OCI-LY7 (cell line): Measurements from ENCODE around the gene KLHL6. TPM values are rescaled to one million over a fixed set of nuclear protein-coding genes. Genes with fewer than 3 reads are reported as not detected.

Experiments
- BruUV-seq: library from RNA; stranded (reverse); fragments of 400-500 nt; replicated peaks from 2 replicates; lab custom pipeline; 2021; lab: Mats Ljungman, UMichigan
- CTCF ChIA-PET: fragments of 300-600 bp; sonication (Branson Sonifier 250); formaldehyde crosslinking; loops from one replicate; lab custom pipeline; 2022; ENCODE audit warnings: antibody characterized with exemption; ENCODE audit not compliant: unreplicated experiment; lab: Charles Lee
- POLR2A ChIA-PET: fragments of 300-600 bp; sonication (Branson Sonifier 250); formaldehyde crosslinking; loops from one replicate; lab custom pipeline; 2022; ENCODE audit warnings: antibody characterized with exemption; lab: Charles Lee
- DNase-seq: peaks from one replicate; pipeline ENCODE4 v3.0.0-alpha.2; 2015; ENCODE audit warnings: low spot score
- H2AFZ ChIP-seq: fragments of 200-600 bp; sonication (generic), shearing (Covaris generic); 2 replicates; pipeline ENCODE4 v1.6.1; 2014; ENCODE audit warnings: mild to moderate bottlenecking, antibody characterized with exemption, low read length, moderate library complexity
- H3K27ac ChIP-seq: fragments of 200-600 bp; sonication (generic); 2 replicates; pipeline ENCODE4 v1.5.1; 2014; ENCODE audit warnings: mixed run types, low read depth, mild to moderate bottlenecking, moderate library complexity, low read length, inconsistent platforms; ENCODE audit not compliant: poor library complexity, severe bottlenecking
- H3K36me3 ChIP-seq: fragments of 200-600 bp; sonication (generic); 2 replicates; pipeline ENCODE4 v1.6.1; 2014; ENCODE audit warnings: mild to moderate bottlenecking, antibody characterized with exemption, low read length, moderate library complexity, mixed read lengths; ENCODE audit not compliant: insufficient read depth
- H3K4me1 ChIP-seq: fragments of 200-600 bp; sonication (generic); 2 replicates; pipeline ENCODE4 v1.5.1; 2014; ENCODE audit warnings: mild to moderate bottlenecking, low read length; ENCODE audit not compliant: insufficient read depth, poor library complexity, severe bottlenecking
- H3K4me2 ChIP-seq: fragments of 200-600 bp; sonication (generic); 2 replicates; pipeline ENCODE4 v1.6.1; 2014; ENCODE audit warnings: mild to moderate bottlenecking, low read length
- H3K4me3 ChIP-seq: fragments of 200-600 bp; sonication (generic); 2 replicates; pipeline ENCODE4 v1.5.1; 2014; ENCODE audit warnings: mild to moderate bottlenecking, low read depth, low read length; ENCODE audit not compliant: poor library complexity, severe bottlenecking
- H3K79me2 ChIP-seq: fragments of 200-600 bp; sonication (generic); 2 replicates; pipeline ENCODE4 v1.6.1; 2016; ENCODE audit warnings: low read depth, mild to moderate bottlenecking, low read length, moderate library complexity, mixed read lengths; ENCODE audit not compliant: insufficient read depth
- H3K9me2 ChIP-seq: fragments of 200-600 bp; sonication (generic); 2 replicates; pipeline ENCODE4 v1.6.1; 2016; ENCODE audit warnings: mild to moderate bottlenecking, low read length, mixed read lengths; ENCODE audit not compliant: insufficient read depth
- H3K9me3 ChIP-seq: fragments of 200-600 bp; sonication (generic); 2 replicates; pipeline ENCODE4 v1.6.1; 2014; ENCODE audit warnings: mild to moderate bottlenecking, mixed run types, low read length, mixed read lengths
- H4K20me1 ChIP-seq: fragments of 200-600 bp; sonication (generic); 2 replicates; pipeline ENCODE4 v1.6.1; 2014; ENCODE audit warnings: mild to moderate bottlenecking, antibody characterized with exemption, low read length, moderate library complexity, mixed read lengths; ENCODE audit not compliant: insufficient read depth
- CTCF ChIP-seq: fragments of 200-600 bp; sonication (generic); conservative IDR thresholded peaks from 2 replicates; pipeline ENCODE4 v1.5.1; 2014; ENCODE audit warnings: mild to moderate bottlenecking, antibody characterized with exemption, low read length, moderate library complexity, mixed read lengths
- EZH2phosphoT487 ChIP-seq: fragments of 200-600 bp; sonication (generic); IDR thresholded peaks from 2 replicates; pipeline ENCODE4 v1.6.1; 2018; ENCODE audit warnings: low read depth, borderline replicate concordance, mild to moderate bottlenecking, mixed run types, antibody characterized with exemption, low read length, moderate library complexity, mixed read lengths
- intact Hi-C: fragments of 100-400 bp; cut with micrococcal nuclease; formaldehyde crosslinking; loops from one replicate; pipeline ENCODE4 v1.10.0; 2022; ENCODE audit not compliant: unreplicated experiment
- total RNA-seq, 2 experiments: library from RNA; depleted of rRNA in 1 of 2; stranded (reverse); fragments of >200 nt in 1 of 2; shearing (Covaris generic) in 1 of 2; gene quantifications; 2 replicates each; pipeline ENCODE4 v1.2.3, GENCODE V29; 2014 to 2022

KLHL6 gene
- total RNA-seq, 2 experiments from 2014 or later, result 143 to 169 TPM

GRCh38 chr3:183497313-183497712 is 58.2 kb downstream of the KLHL6 start:
- no peaks in the 10 kb centered on the region for H3K9me2 ChIP-seq
- ChIA-PET CTCF (no interaction called here), POLR2A (interaction anchor here (1.6 kb wide), 1 partner anchor 9 kb away, joined by 6 read pairs; no protein-coding TSS in a partner anchor)
- H3K4me2 ChIP-seq, result no peak overlapping the region
- H3K36me3 ChIP-seq, result peaks cover 100% of the 10 kb centered on the region
- H3K9me3 ChIP-seq, result no peaks in the 10 kb centered on the region
- no peaks in the 10 kb centered on the region for H3K4me1 ChIP-seq
- no peak overlapping the region for H2AFZ ChIP-seq
- peaks cover 37% of the 10 kb centered on the region for H3K79me2 ChIP-seq
- H4K20me1 ChIP-seq, result no peaks in the 10 kb centered on the region
- DNase-seq, result no peak
- H3K27ac ChIP-seq, result no peak overlapping the region
- BruUV-seq, result no TSS peak
- intact Hi-C loops, result no loop called here
- TF ChIP-seq EZH2phosphoT487 (no peak), CTCF (no peak)
- no peak overlapping the region for H3K4me3 ChIP-seq

GRCh38 chr3:183496311-183496710 is 59.2 kb downstream of the KLHL6 start:
- H3K27ac ChIP-seq, result no peak overlapping the region
- intact Hi-C loops, result no loop called here
- H3K4me2 ChIP-seq, result no peak overlapping the region
- DNase-seq, result no peak
- no peaks in the 10 kb centered on the region for H3K4me1 ChIP-seq
- peaks cover 100% of the 10 kb centered on the region for H3K36me3 ChIP-seq
- H3K4me3 ChIP-seq, result no peak overlapping the region
- H2AFZ ChIP-seq, result no peak overlapping the region
- TF ChIP-seq CTCF, result no peak
- no peak for TF ChIP-seq EZH2phosphoT487
- BruUV-seq, result no TSS peak
- peaks cover 28% of the 10 kb centered on the region for H3K79me2 ChIP-seq
- CTCF ChIA-PET, result no interaction called here
- H4K20me1 ChIP-seq, result no peaks in the 10 kb centered on the region
- POLR2A ChIA-PET, result interaction anchor here (1.0 kb wide), 1 partner anchor 11 kb away, joined by 3 read pairs; no protein-coding TSS in a partner anchor
- H3K9me3 ChIP-seq, result no peaks in the 10 kb centered on the region
- no peaks in the 10 kb centered on the region for H3K9me2 ChIP-seq

GRCh38 chr3:183494341-183494740 is 61.2 kb downstream of the KLHL6 start:
- no peaks in the 10 kb centered on the region for H3K4me1 ChIP-seq
- DNase-seq, result no peak
- peaks cover 16% of the 10 kb centered on the region; the same call in 1 of the 2 replicates for H3K79me2 ChIP-seq
- H4K20me1 ChIP-seq, result no peaks in the 10 kb centered on the region
- H2AFZ ChIP-seq, result no peak overlapping the region
- H3K4me3 ChIP-seq, result no peak overlapping the region
- H3K4me2 ChIP-seq, result no peak overlapping the region
- intact Hi-C loops, result no loop called here
- no peak overlapping the region for H3K27ac ChIP-seq
- peaks cover 100% of the 10 kb centered on the region for H3K36me3 ChIP-seq
- no TSS peak for BruUV-seq
- H3K9me3 ChIP-seq, result no peaks in the 10 kb centered on the region
- H3K9me2 ChIP-seq, result no peaks in the 10 kb centered on the region
- CTCF ChIA-PET, result no interaction called here
- POLR2A ChIA-PET, result interaction anchor here (0.6 to 1.2 kb wide), 2 partner anchors 8 to 605 kb away, joined by 3 to 4 read pairs; no protein-coding TSS in a partner anchor
- no peak for TF ChIP-seq CTCF
- TF ChIP-seq EZH2phosphoT487, result no peak
